DND-41 (cell line): ENCODE measurements around the gene A3GALT2.

Source experiments
- ATAC-seq: fragments of 200-7000 bp; cut with Tn5 transposase; 3 replicates; pipeline ENCODE4 v1.9.1; 2021; ENCODE audit warnings: low read depth; ENCODE audit not compliant: insufficient read depth
- DNase-seq: peaks from one replicate; pipeline ENCODE4 v3.0.0-alpha.2; 2020
- H2AFZ ChIP-seq: 2 replicates; pipeline ENCODE4 v1.6.0; 2012; ENCODE audit warnings: low read depth, low read length
- H3K27ac ChIP-seq: 2 replicates; pipeline ENCODE4 v1.5.1; 2012; ENCODE audit warnings: low read length, inconsistent platforms
- H3K27me3 ChIP-seq: fragments of 200-600 bp; sonication (generic); 2 replicates; pipeline ENCODE4 v1.6.0; 2012; ENCODE audit warnings: low read length, mild to moderate bottlenecking, inconsistent platforms; ENCODE audit not compliant: insufficient read depth, poor library complexity
- H3K36me3 ChIP-seq: 2 replicates; pipeline ENCODE4 v1.5.1; 2012; ENCODE audit warnings: low read length, inconsistent platforms; ENCODE audit not compliant: insufficient read depth
- H3K4me1 ChIP-seq: 2 replicates; pipeline ENCODE4 v1.5.1; 2012; ENCODE audit warnings: mild to moderate bottlenecking, low read length; ENCODE audit not compliant: insufficient read depth
- H3K4me2 ChIP-seq: 2 replicates; pipeline ENCODE4 v1.6.0; 2012; ENCODE audit warnings: mild to moderate bottlenecking, moderate library complexity, low read length, inconsistent platforms; ENCODE audit not compliant: insufficient read depth
- H3K4me3 ChIP-seq, 2 experiments: fragments of 200-600 bp in 1 of 2; shearing (Covaris generic) in 1 of 2; 2 replicates each; pipeline ENCODE4 v1.5.1; 2012 to 2016; ENCODE audit warnings: inconsistent platforms in 2 of 2, low read length in 2 of 2, mild to moderate bottlenecking in 2 of 2, low read depth in 1 of 2, moderate library complexity in 1 of 2
- H3K79me2 ChIP-seq: 2 replicates; pipeline ENCODE4 v1.6.0; 2012; ENCODE audit warnings: low read length, inconsistent platforms; ENCODE audit not compliant: insufficient read depth
- H3K9ac ChIP-seq: 2 replicates; pipeline ENCODE4 v1.6.0; 2012; ENCODE audit warnings: low read depth, mild to moderate bottlenecking, inconsistent platforms, low read length, moderate library complexity
- H3K9me3 ChIP-seq: 2 replicates; pipeline ENCODE4 v1.5.1; 2012; ENCODE audit warnings: low read length, moderate library complexity, mild to moderate bottlenecking, inconsistent platforms; ENCODE audit not compliant: insufficient read depth, severe bottlenecking
- H4K20me1 ChIP-seq: 2 replicates; pipeline ENCODE4 v1.6.0; 2012; ENCODE audit warnings: low read length; ENCODE audit not compliant: insufficient read depth
- EZH2 ChIP-seq: IDR thresholded peaks from 3 replicates; pipeline ENCODE4 v1.6.1; 2012; ENCODE audit warnings: borderline replicate concordance, low read depth, mild to moderate bottlenecking, moderate library complexity, low read length, inconsistent platforms; ENCODE audit not compliant: severe bottlenecking
- TF ChIP-seq, protein P1 (sequence below): IDR thresholded peaks from 2 replicates; pipeline ENCODE4 v1.5.1; 2012; ENCODE audit warnings: borderline replicate concordance, low read length, moderate library complexity, mild to moderate bottlenecking; ENCODE audit not compliant: poor library complexity, severe bottlenecking; ENCODE audit errors: extremely low read depth

A3GALT2 gene

DNA sequence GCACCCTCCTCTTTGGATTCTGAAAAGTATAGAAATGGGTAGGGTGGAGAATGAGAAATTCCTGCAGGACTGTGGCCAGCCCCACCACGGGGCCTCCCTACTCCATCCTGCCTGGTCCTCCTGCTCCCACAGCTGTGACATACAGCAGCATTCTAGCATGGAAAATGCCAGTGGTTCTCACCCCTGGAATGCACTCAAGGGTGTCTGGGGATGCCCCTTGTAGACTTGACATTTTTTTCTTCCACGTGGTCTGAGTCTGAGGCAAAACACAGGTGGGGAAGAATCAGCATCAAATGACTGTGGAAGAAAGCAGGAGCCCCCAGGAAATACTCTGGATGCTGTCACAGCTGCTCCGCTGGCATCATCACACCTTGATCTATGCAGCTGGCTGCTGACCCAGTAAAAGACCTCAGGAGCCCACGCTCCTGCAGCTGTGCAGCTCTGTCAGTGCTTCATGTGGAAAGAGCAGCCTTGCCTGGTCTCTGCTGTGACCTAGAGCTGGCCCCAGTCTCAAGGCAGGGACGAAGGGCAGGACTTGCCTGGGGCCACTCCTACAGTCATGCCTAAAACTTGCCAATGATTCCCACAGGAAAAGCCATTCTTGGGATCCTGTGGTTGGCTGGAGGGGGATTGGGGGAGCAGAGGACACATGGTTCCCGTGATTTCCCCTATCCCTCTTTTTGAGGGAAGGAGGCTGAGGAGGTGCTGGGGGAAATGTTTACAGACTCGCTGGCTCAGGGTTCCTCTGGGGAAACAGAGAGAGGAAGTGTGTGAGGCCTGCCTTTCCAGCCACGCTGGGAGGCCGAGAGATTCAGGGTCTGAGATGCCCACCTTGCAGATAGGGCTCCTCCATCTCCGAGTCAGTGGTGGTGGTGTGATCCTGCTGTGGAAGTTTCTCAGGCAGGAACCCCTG, 10.8 kb upstream of the A3GALT2 start:
- peaks cover 89% of the 10 kb centered on the region for H3K36me3 ChIP-seq
- peaks cover 66% of the 10 kb centered on the region for H4K20me1 ChIP-seq
- no peak for TF ChIP-seq EZH2
- TF ChIP-seq, protein P1, sequence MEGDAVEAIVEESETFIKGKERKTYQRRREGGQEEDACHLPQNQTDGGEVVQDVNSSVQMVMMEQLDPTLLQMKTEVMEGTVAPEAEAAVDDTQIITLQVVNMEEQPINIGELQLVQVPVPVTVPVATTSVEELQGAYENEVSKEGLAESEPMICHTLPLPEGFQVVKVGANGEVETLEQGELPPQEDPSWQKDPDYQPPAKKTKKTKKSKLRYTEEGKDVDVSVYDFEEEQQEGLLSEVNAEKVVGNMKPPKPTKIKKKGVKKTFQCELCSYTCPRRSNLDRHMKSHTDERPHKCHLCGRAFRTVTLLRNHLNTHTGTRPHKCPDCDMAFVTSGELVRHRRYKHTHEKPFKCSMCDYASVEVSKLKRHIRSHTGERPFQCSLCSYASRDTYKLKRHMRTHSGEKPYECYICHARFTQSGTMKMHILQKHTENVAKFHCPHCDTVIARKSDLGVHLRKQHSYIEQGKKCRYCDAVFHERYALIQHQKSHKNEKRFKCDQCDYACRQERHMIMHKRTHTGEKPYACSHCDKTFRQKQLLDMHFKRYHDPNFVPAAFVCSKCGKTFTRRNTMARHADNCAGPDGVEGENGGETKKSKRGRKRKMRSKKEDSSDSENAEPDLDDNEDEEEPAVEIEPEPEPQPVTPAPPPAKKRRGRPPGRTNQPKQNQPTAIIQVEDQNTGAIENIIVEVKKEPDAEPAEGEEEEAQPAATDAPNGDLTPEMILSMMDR, result no peak
- peaks cover 39% of the 10 kb centered on the region for H3K79me2 ChIP-seq
- no peak overlapping the region for H3K4me2 ChIP-seq
- H3K27ac ChIP-seq, result no peak overlapping the region
- DNase-seq (no peak), ATAC-seq (no peak)
- no peaks in the 10 kb centered on the region for H3K27me3 ChIP-seq
- H3K9me3 ChIP-seq, result no peaks in the 10 kb centered on the region
- no peaks in the 10 kb centered on the region for H3K4me1 ChIP-seq
- H3K4me3 ChIP-seq, result no peak overlapping the region
- no peak overlapping the region for H2AFZ ChIP-seq
- no peak overlapping the region for H3K9ac ChIP-seq

DNA sequence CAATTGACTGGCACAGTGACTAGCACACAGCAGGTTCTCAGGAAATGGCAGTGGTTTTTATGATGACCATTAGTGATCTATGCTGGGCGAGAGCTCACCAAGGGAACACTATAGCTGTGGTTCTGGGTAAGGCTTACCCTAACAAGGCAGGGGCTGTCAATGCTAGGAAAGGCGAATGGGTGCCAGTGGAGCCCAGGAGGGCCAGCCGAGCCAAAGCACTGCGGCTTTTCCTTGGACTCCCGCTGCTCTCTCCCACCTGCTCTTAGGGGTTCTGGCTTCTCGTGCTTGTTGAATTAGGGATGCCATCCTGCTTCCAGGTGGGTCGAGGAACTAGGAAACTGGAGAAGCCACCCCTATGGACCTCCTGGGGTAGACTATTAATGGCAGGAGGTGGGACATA, 10.0 kb upstream of the A3GALT2 start:
- Histone ChIP-seq H3K4me3 (no peak overlapping the region), H3K27me3 (no peaks in the 10 kb centered on the region), H4K20me1 (peaks cover 62% of the 10 kb centered on the region), H3K4me1 (no peaks in the 10 kb centered on the region), H2AFZ (no peak overlapping the region), H3K9ac (no peak overlapping the region), H3K79me2 (peaks cover 32% of the 10 kb centered on the region), H3K9me3 (no peaks in the 10 kb centered on the region), H3K36me3 (peaks cover 94% of the 10 kb centered on the region), H3K4me2 (no peak overlapping the region), H3K27ac (no peak overlapping the region)
- TF ChIP-seq EZH2, result no peak
- TF ChIP-seq, protein P1, result no peak
- DNase-seq (no peak), ATAC-seq (no peak)

DNA sequence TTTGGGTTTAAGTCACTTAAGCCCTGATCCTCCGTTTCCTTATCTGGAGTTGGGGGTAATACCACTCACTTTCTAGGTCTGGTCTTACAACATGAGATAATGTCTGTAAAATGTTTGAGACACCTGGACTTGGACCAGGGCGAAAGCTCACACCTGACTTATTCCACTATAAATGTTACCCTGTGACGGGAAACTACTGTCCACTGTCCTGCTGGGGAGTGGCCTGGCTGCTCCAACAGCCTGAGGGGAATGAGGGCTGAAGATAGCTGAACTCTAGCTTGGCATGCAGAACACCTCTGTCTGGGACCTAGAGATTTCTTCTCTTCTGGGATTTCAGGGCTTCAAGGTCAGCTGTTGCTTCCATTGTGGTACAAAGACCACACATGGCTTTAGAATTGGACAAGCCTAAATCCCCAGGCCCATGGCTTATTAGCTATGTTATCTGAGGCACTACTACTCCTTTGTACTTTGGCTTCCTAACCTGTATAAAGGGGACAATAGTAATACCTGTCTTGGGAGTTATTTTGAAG, 9.5 kb upstream of the A3GALT2 start:
- Histone ChIP-seq H4K20me1 (peaks cover 61% of the 10 kb centered on the region), H3K9ac (no peak overlapping the region), H3K4me2 (no peak overlapping the region), H2AFZ (no peak overlapping the region), H3K4me1 (no peaks in the 10 kb centered on the region), H3K79me2 (peaks cover 31% of the 10 kb centered on the region), H3K36me3 (peaks cover 98% of the 10 kb centered on the region), H3K9me3 (no peaks in the 10 kb centered on the region), H3K27ac (no peak overlapping the region), H3K27me3 (no peaks in the 10 kb centered on the region), H3K4me3 (no peak overlapping the region)
- no peak for DNase-seq
- TF ChIP-seq EZH2, result no peak
- TF ChIP-seq, protein P1, result no peak
- ATAC-seq, result no peak
